ENCODE data around the gene GATAD1.
"Not testable (repeated sequence)": the region's sequence is repeated elsewhere in the genome, so short reads cannot be mapped to it uniquely, and the experiment has no call there.

Gene GATAD1

DNA sequence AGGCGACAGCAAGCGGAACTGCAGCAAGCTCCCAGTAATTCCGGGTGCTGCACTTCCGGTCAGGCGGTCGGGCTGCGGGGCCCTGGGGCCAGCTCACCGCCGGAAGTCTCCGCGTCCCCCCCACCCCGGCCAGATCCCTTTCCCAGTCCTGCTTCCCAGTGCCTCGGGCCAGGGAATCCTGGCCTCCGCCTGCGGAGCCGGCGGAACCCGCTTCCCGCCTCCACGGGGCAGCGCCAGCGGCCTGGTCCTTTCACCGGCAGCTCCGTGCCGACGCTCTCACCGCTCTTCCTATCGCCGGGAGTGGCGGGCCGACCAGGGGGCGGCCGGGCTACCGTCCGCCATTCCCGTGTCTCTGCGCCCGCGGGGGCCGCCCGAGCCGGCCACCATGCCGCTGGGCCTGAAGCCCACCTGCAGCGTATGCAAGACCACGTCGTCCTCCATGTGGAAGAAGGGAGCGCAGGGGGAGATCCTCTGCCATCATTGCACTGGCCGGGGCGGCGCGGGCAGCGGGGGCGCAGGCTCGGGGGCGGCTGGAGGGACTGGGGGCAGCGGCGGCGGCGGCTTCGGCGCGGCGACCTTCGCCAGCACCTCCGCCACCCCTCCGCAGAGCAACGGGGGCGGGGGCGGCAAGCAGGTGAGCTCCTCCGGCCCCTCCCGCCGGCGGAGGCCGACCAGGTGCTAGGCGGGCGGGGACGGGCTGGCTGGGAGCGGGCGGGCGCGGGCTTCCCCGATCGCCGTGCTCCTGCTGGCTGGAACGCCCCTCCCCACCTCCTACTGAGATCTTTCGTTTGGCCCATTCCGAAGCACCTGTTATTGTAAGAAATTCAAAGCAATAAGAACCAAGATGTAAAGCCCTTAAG, at the start of gene GATAD1:
GATAD1 (plus strand) TSS at position 138 of the 860 bp plus-strand sequence; CDS start at position 386, 248 bp downstream.
- peak; percentile 70 to 89 for DNase-seq

GRCh38 chr7:92397542-92397941, 49.7 kb upstream of the GATAD1 start:
- no peak for DNase-seq

GRCh38 chr7:92400013-92400412, 47.3 kb upstream of the GATAD1 start:
- DNase-seq, result no peak

DNA sequence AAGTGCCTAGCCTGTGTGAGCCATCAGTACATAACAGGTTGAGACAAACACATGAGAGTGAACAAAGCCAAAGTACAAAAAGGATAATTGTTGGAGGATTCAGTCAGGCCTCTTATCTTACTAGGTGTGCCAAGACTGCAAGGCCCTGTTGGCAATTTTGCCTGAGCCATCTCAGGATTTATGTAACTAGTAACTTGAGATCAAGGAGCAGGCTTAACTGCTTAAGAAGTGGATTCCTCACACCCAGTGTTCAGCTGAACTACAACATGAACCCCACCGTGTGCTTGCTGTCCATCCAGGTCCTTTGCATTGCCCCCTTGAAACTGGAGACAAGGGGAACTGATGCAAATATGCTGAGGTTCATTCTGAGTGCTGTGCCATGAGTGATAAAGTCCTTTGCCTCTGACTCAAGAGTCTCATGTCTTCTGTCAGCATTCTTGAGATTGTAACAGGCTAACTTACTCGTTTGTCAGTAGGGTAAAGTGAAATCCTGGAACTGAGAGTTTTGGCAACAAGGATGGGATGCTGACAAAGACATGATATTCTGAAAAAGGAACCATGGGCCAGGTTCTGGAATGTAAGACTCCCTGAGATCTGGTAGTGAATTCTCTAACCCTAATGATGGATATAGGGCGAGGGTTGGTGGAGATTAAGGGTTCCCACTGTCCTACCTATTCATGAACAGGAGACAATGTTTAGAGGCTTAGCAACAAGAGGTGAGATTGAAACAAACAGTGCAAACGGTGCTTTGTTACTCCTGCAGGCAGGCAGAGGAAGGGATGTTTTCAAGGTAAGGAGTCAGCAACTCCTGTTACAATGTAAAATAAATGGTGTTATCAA, 44.1 kb upstream of the GATAD1 start:
- no peak for DNase-seq

GRCh38 chr7:92403760-92404074, 43.6 kb upstream of the GATAD1 start:
- no peak for DNase-seq

GRCh38 chr7:92404170-92404614, 43.1 kb upstream of the GATAD1 start:
- DNase-seq, result peak; percentile 52 to 76

DNA sequence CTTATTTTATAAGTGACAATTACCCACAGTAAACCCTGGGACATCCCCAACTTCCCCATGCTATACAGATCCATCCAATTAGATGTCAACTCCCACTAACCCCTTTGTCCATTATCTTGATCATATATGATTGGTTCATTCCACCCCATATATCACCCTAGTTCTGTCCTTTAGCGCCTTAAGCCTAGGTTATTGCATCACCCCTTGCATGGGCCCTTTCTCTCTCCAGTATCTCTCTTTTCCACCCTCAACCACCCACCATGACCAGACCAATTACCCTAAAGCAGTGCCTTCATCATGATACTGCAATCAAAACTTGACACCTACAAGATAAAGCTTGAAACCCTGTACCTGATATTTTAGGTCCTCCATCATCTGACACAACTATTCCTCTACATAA, 37.9 kb upstream of the GATAD1 start:
- DNase-seq, result no peak

DNA sequence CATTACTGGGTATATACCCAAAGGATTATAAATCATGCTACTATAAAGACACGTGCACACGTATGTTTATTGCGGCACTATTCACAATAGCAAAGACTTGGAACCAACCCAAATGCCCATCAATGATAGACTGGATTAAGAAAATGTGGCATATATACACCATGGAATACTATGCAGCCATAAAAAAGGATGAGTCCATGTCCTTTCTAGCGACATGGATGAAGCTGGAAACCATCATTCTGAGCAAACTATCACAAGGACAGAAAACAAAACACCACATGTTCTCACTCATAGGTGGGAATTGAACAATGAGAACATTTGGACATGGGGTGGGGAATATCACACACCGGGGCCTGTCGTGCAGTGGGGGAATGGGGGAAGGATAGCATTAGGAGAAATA, 37.1 kb upstream of the GATAD1 start:
- not testable (repeated sequence) for DNase-seq

DNA sequence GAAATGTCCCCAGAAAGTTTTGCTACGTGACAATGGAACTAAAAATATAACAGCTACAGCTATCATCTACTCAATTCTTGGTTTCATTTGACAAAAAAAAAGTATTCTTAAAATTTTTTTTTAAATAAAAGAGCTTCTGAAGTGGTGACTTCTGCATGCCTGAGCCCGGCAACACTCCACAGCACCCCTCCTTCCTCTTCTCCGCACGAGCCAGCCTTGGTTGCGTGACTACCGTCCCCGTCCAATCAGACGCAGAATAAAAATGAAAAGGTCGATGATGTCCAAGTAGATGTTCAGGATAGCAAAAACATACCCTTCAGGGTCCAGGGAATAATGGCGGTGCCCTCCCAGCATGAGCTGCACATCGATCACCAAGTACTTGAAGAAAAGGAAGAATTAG, 34.5 kb upstream of the GATAD1 start:
- no peak for DNase-seq

- no peak for DNase-seq
Measured at GRCh38 chr7:92413550-92413949, 33.7 kb upstream of the GATAD1 start.

DNA sequence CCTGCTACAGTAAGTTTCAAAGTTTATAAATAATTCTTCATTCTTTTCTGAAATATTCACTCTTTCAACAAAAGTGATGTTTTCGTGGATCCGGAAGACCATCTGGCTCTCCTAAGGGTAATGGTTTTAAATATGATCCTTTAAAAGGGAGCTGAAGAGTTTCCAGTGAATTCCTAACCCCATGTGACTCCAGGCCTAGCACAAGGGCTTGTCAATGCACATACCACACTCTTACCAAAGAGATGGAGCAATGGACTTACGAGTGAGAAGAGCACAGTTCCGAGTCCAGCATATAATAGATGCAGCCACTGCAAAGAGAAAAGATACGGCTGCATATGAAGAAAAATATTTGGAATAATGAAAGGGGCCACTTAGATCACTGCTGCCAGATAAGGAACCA, 32.1 kb upstream of the GATAD1 start:
- DNase-seq, result no peak

DNA sequence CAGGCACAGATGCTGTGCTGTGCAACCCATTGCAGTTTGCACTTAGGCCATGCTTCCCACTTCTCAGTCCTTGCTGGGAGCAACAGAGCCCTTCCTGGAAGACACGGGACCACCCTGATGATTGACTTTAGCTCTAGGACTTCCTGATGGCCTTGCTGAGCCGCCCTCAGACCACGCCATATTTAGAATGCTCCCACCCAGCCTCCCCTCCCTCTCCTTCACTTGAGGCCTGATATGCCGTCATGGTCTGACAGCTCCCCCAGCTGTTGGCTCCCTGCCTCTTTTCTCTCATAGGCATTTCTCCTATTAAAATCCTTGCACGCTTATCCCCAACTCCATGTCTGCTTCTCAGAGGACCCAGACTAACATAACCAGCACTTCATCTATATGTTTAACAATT, 29.4 kb upstream of the GATAD1 start:
- no peak for DNase-seq

DNA sequence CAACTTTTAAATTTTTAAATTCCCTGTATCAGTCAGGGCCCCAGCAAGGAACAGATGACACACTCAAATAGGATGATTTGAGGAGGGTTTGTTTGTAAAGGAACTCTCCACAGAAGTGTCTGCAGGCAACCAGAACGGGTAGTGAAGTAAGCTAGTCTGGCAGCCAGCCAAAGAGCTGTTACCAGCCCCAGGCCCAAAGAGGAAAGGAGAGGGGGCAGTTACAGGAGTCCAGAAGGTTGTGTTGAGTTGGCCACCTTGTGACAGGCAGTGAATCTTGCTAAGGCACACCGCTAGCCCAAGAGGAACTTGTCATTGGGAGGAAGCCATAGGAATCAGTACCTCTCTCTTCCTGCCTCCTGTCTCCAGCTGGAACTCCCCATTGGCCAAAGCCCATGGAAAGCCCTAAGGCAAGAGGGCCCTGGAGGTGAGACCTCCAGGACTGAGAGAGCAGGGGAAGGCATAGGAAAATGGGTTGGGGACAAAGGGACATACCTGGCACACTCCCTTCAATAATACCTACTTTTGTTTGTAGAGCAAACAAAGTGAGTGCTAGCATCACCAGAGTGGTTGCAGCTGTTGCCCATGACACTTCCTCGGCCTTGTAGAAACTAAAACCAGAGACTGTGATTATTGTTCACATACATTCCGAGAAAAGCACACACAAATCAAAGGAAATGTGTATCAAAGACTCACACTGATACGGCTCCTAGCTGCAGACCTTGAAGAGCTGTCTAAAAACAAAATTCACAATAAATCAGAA, 25.4 kb upstream of the GATAD1 start:
- DNase-seq, result peak; percentile 74 to 84

GRCh38 chr7:92422926-92423325, 24.4 kb upstream of the GATAD1 start:
- no peak for DNase-seq

- no peak for DNase-seq
Measured at GRCh38 chr7:92423710-92424131, 23.6 kb upstream of the GATAD1 start.

- DNase-seq, result no peak
Measured at GRCh38 chr7:92425311-92425947, 21.9 kb upstream of the GATAD1 start.

DNA sequence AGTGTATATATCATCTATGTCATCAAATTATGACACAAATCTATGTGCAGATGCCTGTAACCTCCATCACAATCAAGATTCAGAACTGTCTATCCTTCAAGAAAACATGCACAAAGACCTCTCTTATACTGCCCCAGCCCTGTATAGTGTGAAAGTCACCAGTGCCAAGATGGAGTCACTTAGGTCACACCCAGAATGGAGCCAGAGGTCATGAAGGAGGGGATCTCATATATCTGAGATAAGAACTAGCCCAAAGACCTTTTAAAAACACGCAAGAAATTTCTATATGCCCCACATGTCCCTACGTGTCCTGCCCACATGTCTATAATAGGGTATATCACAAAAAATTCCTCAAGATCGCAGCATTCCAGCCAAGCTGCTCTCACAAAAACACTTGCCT, 20.1 kb upstream of the GATAD1 start:
- no peak for DNase-seq

- DNase-seq, result no peak
Measured at GRCh38 chr7:92432299-92432946, 14.9 kb upstream of the GATAD1 start.

- DNase-seq, result no peak
Measured at GRCh38 chr7:92433019-92433418, 14.3 kb upstream of the GATAD1 start.

GRCh38 chr7:92435542-92435941, 11.7 kb upstream of the GATAD1 start:
- no peak for DNase-seq

GRCh38 chr7:92436612-92437445, 10.5 kb upstream of the GATAD1 start:
- no peak for DNase-seq

All from NCI-H187 (cell line).